Measurements from ENCODE around the gene ANKRD16.

Gene ANKRD16

GRCh38 chr10:5935628-5936027 lies 45.9 kb upstream of the ANKRD16 start:
- Histone ChIP-seq H3K27ac (replicated peaks) (no peak overlapping the region), H3K4me3 (replicated peaks; ENCODE audit: insufficient read depth, low read length) (no peak overlapping the region), H3K27me3 (ENCODE audit: insufficient read depth, poor library complexity, severe bottlenecking) (no peaks in the 10 kb centered on the region)
- TF ChIP-seq SPI1 (IDR thresholded peaks at IDR 0.05; ENCODE audit: borderline replicate concordance, low read depth), result no peak
- TF ChIP-seq POLR2AphosphoS5 (IDR thresholded peaks at IDR 0.05; ENCODE audit: low read depth), result no peak
- no peak for TF ChIP-seq REST (IDR thresholded peaks at IDR 0.05; ENCODE audit: insufficient replicate concordance, low read depth)
- no peak for TF ChIP-seq CTCF (IDR thresholded peaks at IDR 0.05; ENCODE audit: insufficient read depth, low read length)
- no peak for TF ChIP-seq GABPA (IDR thresholded peaks at IDR 0.05; ENCODE audit: low read depth)
- no peak for DNase-seq (ENCODE audit: low read depth in 1 of 2, low spot score in 1 of 2)

- DNase-seq (ENCODE audit: low read depth in 1 of 2, low spot score in 1 of 2), result no peak
- no peak overlapping the region for H3K27ac ChIP-seq (replicated peaks)
- H3K4me3 ChIP-seq (replicated peaks; ENCODE audit: insufficient read depth, low read length), result no peak overlapping the region
- no peaks in the 10 kb centered on the region for H3K27me3 ChIP-seq (ENCODE audit: insufficient read depth, poor library complexity, severe bottlenecking)
- TF ChIP-seq POLR2AphosphoS5 (IDR thresholded peaks at IDR 0.05; ENCODE audit: low read depth) (no peak), REST (IDR thresholded peaks at IDR 0.05; ENCODE audit: insufficient replicate concordance, low read depth) (no peak), CTCF (IDR thresholded peaks at IDR 0.05; ENCODE audit: insufficient read depth, low read length) (no peak)
Observed at GRCh38 chr10:5933909-5934546, 44.3 kb upstream of the ANKRD16 start.

GRCh38 chr10:5932345-5932744 lies 42.7 kb upstream of the ANKRD16 start:
- no peak for DNase-seq (ENCODE audit: low read depth in 1 of 2, low spot score in 1 of 2)
- Histone ChIP-seq H3K27ac (replicated peaks) (no peak overlapping the region), H3K27me3 (ENCODE audit: insufficient read depth, poor library complexity, severe bottlenecking) (no peaks in the 10 kb centered on the region), H3K4me3 (replicated peaks; ENCODE audit: insufficient read depth, low read length) (no peak overlapping the region)
- no peak for TF ChIP-seq REST (IDR thresholded peaks at IDR 0.05; ENCODE audit: insufficient replicate concordance, low read depth)
- no peak for TF ChIP-seq SPI1 (IDR thresholded peaks at IDR 0.05; ENCODE audit: borderline replicate concordance, low read depth)
- TF ChIP-seq CTCF (IDR thresholded peaks at IDR 0.05; ENCODE audit: insufficient read depth, low read length), result no peak
- TF ChIP-seq GABPA (IDR thresholded peaks at IDR 0.05; ENCODE audit: low read depth), result no peak
- TF ChIP-seq POLR2AphosphoS5 (IDR thresholded peaks at IDR 0.05; ENCODE audit: low read depth), result no peak

Data from HL-60 (cell line).